Naive thymus-derived CD8-positive, alpha-beta T cell (primary cell): ENCODE results near the gene LRIT2. TPM values are rescaled to one million over a fixed set of nuclear protein-coding genes. Genes with fewer than 3 reads are reported as not detected.
"Not testable (repeated sequence)": the region's sequence is repeated elsewhere in the genome, so short reads cannot be mapped to it uniquely, and the experiment has no call there.

Experiments used
- ATAC-seq, 2 donors: fragments of 150-1000 bp; cut with Tn5 transposase in 1 of 2; sonication (Bioruptor Pico), chemical (Tn5 transposase) in 1 of 2; 1 replicate in 1 of 2; 2 replicates in 1 of 2; pipeline ENCODE4 v1.10.0; 2021; ENCODE audit warnings: mild to moderate bottlenecking in 2 of 2, moderate library complexity in 2 of 2
- POLR2A ChIA-PET: fragments of 350-600 bp; sonication (Branson Sonifier 250); formaldehyde crosslinking; loops from one replicate; lab custom pipeline; 2021; ENCODE audit warnings: antibody characterized with exemption; lab: Charles Lee
- DNase-seq, 10 donors: peaks; one replicate each; pipeline versions ENCODE4 v3.0.0 to v3.0.0-alpha.2; 2020 to 2022
- H3K27ac Mint-ChIP-seq, 10 donors: one replicate each; pipeline ENCODE4 v1.8.0; 2020 to 2022; ENCODE audit warnings: mild to moderate bottlenecking in 10 of 10, mixed read lengths in 10 of 10, moderate library complexity in 4 of 10, inconsistent platforms in 1 of 10
- H3K27me3 Mint-ChIP-seq, 5 donors: one replicate each; pipeline ENCODE4 v1.8.0; 2021 to 2022; ENCODE audit warnings: mixed read lengths in 5 of 5
- H3K36me3 Mint-ChIP-seq, 3 donors: one replicate each; pipeline ENCODE4 v1.8.0; 2020 to 2022; ENCODE audit warnings: mixed read lengths in 3 of 3, mild to moderate bottlenecking in 2 of 3, inconsistent platforms in 1 of 3
- H3K4me1 Mint-ChIP-seq, 4 donors: one replicate each; pipeline ENCODE4 v1.8.0; 2021 to 2022; ENCODE audit warnings: mixed read lengths in 4 of 4
- H3K4me3 Mint-ChIP-seq, 10 donors: one replicate each; pipeline ENCODE4 v1.8.0; 2020 to 2022; ENCODE audit warnings: mild to moderate bottlenecking in 10 of 10, mixed read lengths in 10 of 10, moderate library complexity in 6 of 10, inconsistent platforms in 1 of 10
- H3K9me3 Mint-ChIP-seq, 9 donors: one replicate each; pipeline ENCODE4 v1.8.0; 2020 to 2022; ENCODE audit warnings: mixed read lengths in 9 of 9, mild to moderate bottlenecking in 3 of 9, inconsistent platforms in 1 of 9, moderate library complexity in 1 of 9
- polyA plus RNA-seq, 3 donors: library from polyadenylated mRNA; unstranded; fragments of 300-500 nt; fragmentation: Illumina TruSeq; gene quantifications; one replicate each; pipeline ENCODE4 v1.2.3, GENCODE V29; 2021
- total RNA-seq, 8 experiments: library from RNA in 2 of 8; stranded (reverse) in 2 of 8; gene quantifications; one replicate each; pipeline ENCODE4 v1.2.3 and lab custom pipeline; 2021 to 2026

Gene LRIT2
- total and polyA plus RNA-seq, 5 experiments from 2014 or later, result not detected

- peak overlapping the region in 4 of 10 donors; percentile 9 to 79 (median 40) for H3K27ac Mint-ChIP-seq
- H3K27me3 Mint-ChIP-seq, result peaks cover 0 to 5% (median 3%) of the 10 kb centered on the region in 5 donors
- no peak overlapping the region for H3K4me3 Mint-ChIP-seq
- peak in 1 of 2 donors; percentile 13 for ATAC-seq
- H3K4me1 Mint-ChIP-seq, result peaks cover 9 to 23% (median 20%) of the 10 kb centered on the region in 4 donors
- DNase-seq, result peak in 1 of 10 donors; percentile 58
- H3K9me3 Mint-ChIP-seq, result no peaks in the 10 kb centered on the region
- POLR2A ChIA-PET, result interaction anchor here (0.9 kb wide), 1 partner anchor 51 kb away, joined by 5 read pairs; the partner anchor contains the start of gene GHITM
- no peaks in the 10 kb centered on the region for H3K36me3 Mint-ChIP-seq
Measured at GRCh38 chr10:84190621-84191020, 34.7 kb downstream of the LRIT2 start.

- Mint-ChIP-seq H3K4me1 (peaks cover 11 to 24% (median 19%) of the 10 kb centered on the region in 4 donors), H3K36me3 (no peaks in the 10 kb centered on the region), H3K27ac (no peak overlapping the region), H3K9me3 (no peaks in the 10 kb centered on the region), H3K27me3 (peaks cover 0 to 3% (median 0%) of the 10 kb centered on the region in 5 donors), H3K4me3 (no peak overlapping the region)
- POLR2A ChIA-PET, result no interaction called here
- ATAC-seq (no peak), DNase-seq (peak in 1 of 10 donors; percentile 11)
Measured at GRCh38 chr10:84188815-84189214, 36.5 kb downstream of the LRIT2 start.

- H3K27ac Mint-ChIP-seq, result no peak overlapping the region
- no peaks in the 10 kb centered on the region for H3K27me3 Mint-ChIP-seq
- no peak overlapping the region for H3K4me3 Mint-ChIP-seq
- H3K4me1 Mint-ChIP-seq, result peaks cover 2 to 15% (median 8%) of the 10 kb centered on the region in 4 donors
- no peaks in the 10 kb centered on the region for H3K36me3 Mint-ChIP-seq
- H3K9me3 Mint-ChIP-seq, result no peaks in the 10 kb centered on the region
- no peak for DNase-seq
- ATAC-seq, result no peak
- POLR2A ChIA-PET, result no interaction called here
Measured at GRCh38 chr10:84185526-84186175, 39.7 kb downstream of the LRIT2 start.

GRCh38 chr10:84184517-84184916 is 40.8 kb downstream of the LRIT2 start:
- POLR2A ChIA-PET, result no interaction called here
- Mint-ChIP-seq H3K36me3 (no peaks in the 10 kb centered on the region), H3K27ac (no peak overlapping the region), H3K4me3 (no peak overlapping the region), H3K9me3 (no peaks in the 10 kb centered on the region), H3K4me1 (peaks cover 0 to 10% (median 3%) of the 10 kb centered on the region in 4 donors), H3K27me3 (no peaks in the 10 kb centered on the region)
- no peak for DNase-seq
- no peak for ATAC-seq

GRCh38 chr10:84181631-84182030 is 43.7 kb downstream of the LRIT2 start:
- POLR2A ChIA-PET, result no interaction called here
- ATAC-seq, result no peak
- DNase-seq, result no peak
- no peak overlapping the region for H3K4me3 Mint-ChIP-seq
- H3K4me1 Mint-ChIP-seq, result peaks cover 0 to 10% (median 6%) of the 10 kb centered on the region in 4 donors
- no peaks in the 10 kb centered on the region for H3K36me3 Mint-ChIP-seq
- H3K9me3 Mint-ChIP-seq, result no peaks in the 10 kb centered on the region
- no peaks in the 10 kb centered on the region for H3K27me3 Mint-ChIP-seq
- H3K27ac Mint-ChIP-seq, result peak overlapping the region in 1 of 10 donors; percentile 60

- ATAC-seq, H3K36me3 Mint-ChIP-seq, H3K9me3 Mint-ChIP-seq, H3K4me3 Mint-ChIP-seq, H3K27me3 Mint-ChIP-seq, DNase-seq, POLR2A ChIA-PET: not testable (repeated sequence)
- Mint-ChIP-seq H3K27ac (peak overlapping the region in 2 of 10 donors; percentile 11 to 24), H3K4me1 (peaks cover 0 to 16% (median 6%) of the 10 kb centered on the region in 4 donors)
Measured at GRCh38 chr10:84180386-84180785, 45.0 kb downstream of the LRIT2 start.

- peaks cover 0 to 10% (median 3%) of the 10 kb centered on the region in 4 donors for H3K4me1 Mint-ChIP-seq
- H3K27me3 Mint-ChIP-seq, result no peaks in the 10 kb centered on the region
- DNase-seq (peak in 4 of 10 donors; percentile 35 to 47 (median 38)), ATAC-seq (peak; percentile 38 to 63)
- H3K9me3 Mint-ChIP-seq, result no peaks in the 10 kb centered on the region
- no peak overlapping the region for H3K27ac Mint-ChIP-seq
- POLR2A ChIA-PET, result no interaction called here
- no peaks in the 10 kb centered on the region for H3K36me3 Mint-ChIP-seq
- H3K4me3 Mint-ChIP-seq, result no peak overlapping the region
Measured at GRCh38 chr10:84179059-84179710, 46.2 kb downstream of the LRIT2 start.

- DNase-seq, result no peak
- H3K27ac Mint-ChIP-seq, result no peak overlapping the region
- no peaks in the 10 kb centered on the region for H3K36me3 Mint-ChIP-seq
- ATAC-seq, result no peak
- no peak overlapping the region for H3K4me3 Mint-ChIP-seq
- H3K4me1 Mint-ChIP-seq, result peaks cover 0 to 10% (median 3%) of the 10 kb centered on the region in 4 donors
- no peaks in the 10 kb centered on the region for H3K27me3 Mint-ChIP-seq
- POLR2A ChIA-PET, result interaction anchor here (1.0 to 1.4 kb wide), 4 partner anchors 13 to 39 kb away, joined by 3 to 5 read pairs (median 4); partner anchors contain the start of gene GHITM
- no peaks in the 10 kb centered on the region for H3K9me3 Mint-ChIP-seq
Measured at GRCh38 chr10:84178160-84178609, 47.2 kb downstream of the LRIT2 start.

- Mint-ChIP-seq H3K36me3 (no peaks in the 10 kb centered on the region), H3K4me3 (peak overlapping the region in 1 of 10 donors; percentile 40), H3K9me3 (no peaks in the 10 kb centered on the region), H3K27ac (no peak overlapping the region), H3K27me3 (no peaks in the 10 kb centered on the region), H3K4me1 (peaks cover 0 to 10% (median 3%) of the 10 kb centered on the region in 4 donors)
- POLR2A ChIA-PET, result interaction anchor here (1.0 to 1.4 kb wide), 5 partner anchors 10 to 39 kb away, joined by 3 to 5 read pairs (median 5); partner anchors contain the start of gene GHITM
- ATAC-seq (peak; percentile 87 to 94), DNase-seq (peak in 8 of 10 donors; percentile 26 to 80 (median 66))
Measured at GRCh38 chr10:84177541-84178141, 47.7 kb downstream of the LRIT2 start.

GRCh38 chr10:84176836-84177474 is 48.4 kb downstream of the LRIT2 start:
- POLR2A ChIA-PET, result interaction anchor here (1.0 to 1.4 kb wide), 5 partner anchors 9 to 38 kb away, joined by 3 to 5 read pairs (median 5); partner anchors contain the start of gene GHITM
- no peaks in the 10 kb centered on the region for H3K36me3 Mint-ChIP-seq
- H3K27me3 Mint-ChIP-seq, result no peaks in the 10 kb centered on the region
- H3K4me1 Mint-ChIP-seq, result peaks cover 0 to 10% (median 3%) of the 10 kb centered on the region in 4 donors
- H3K4me3 Mint-ChIP-seq, result peak overlapping the region in 7 of 10 donors; percentile 33 to 81 (median 57)
- H3K27ac Mint-ChIP-seq, result peak overlapping the region in 6 of 10 donors; percentile 82 to 93 (median 90)
- no peak for ATAC-seq
- no peaks in the 10 kb centered on the region for H3K9me3 Mint-ChIP-seq
- DNase-seq, result no peak

- POLR2A ChIA-PET, result interaction anchor here (1.4 kb wide), 1 partner anchor 8 kb away, joined by 5 read pairs; no protein-coding TSS in a partner anchor
- Mint-ChIP-seq H3K36me3 (no peaks in the 10 kb centered on the region), H3K27me3 (no peaks in the 10 kb centered on the region), H3K27ac (peak overlapping the region in 6 of 10 donors; percentile 82 to 93 (median 90)), H3K9me3 (no peaks in the 10 kb centered on the region), H3K4me1 (peaks cover 0 to 10% (median 3%) of the 10 kb centered on the region in 4 donors), H3K4me3 (peak overlapping the region in 7 of 10 donors; percentile 33 to 81 (median 57))
- ATAC-seq (no peak), DNase-seq (no peak)
Measured at GRCh38 chr10:84176351-84176750, 49.0 kb downstream of the LRIT2 start.

GRCh38 chr10:84175436-84175835 is 49.9 kb downstream of the LRIT2 start:
- H3K36me3 Mint-ChIP-seq, result no peaks in the 10 kb centered on the region
- H3K27ac Mint-ChIP-seq, result peak overlapping the region in 3 of 10 donors; percentile 12 to 17 (median 15)
- H3K9me3 Mint-ChIP-seq, result no peaks in the 10 kb centered on the region
- POLR2A ChIA-PET, result no interaction called here
- DNase-seq (no peak), ATAC-seq (no peak)
- H3K4me1 Mint-ChIP-seq, result peaks cover 0 to 10% (median 3%) of the 10 kb centered on the region in 4 donors
- no peak overlapping the region for H3K4me3 Mint-ChIP-seq
- no peaks in the 10 kb centered on the region for H3K27me3 Mint-ChIP-seq
